Loucy (cell line): ENCODE data around the gene TMEM129.

Source experiments
- H2AFZ ChIP-seq: fragments of 200-600 bp; sonication (generic); 2 replicates; pipeline ENCODE4 v1.6.0; 2016; ENCODE audit warnings: antibody characterized with exemption, mild to moderate bottlenecking, low read length, moderate library complexity
- H3F3A ChIP-seq: fragments of 200-600 bp; 2 replicates; pipeline ENCODE4 v1.6.0; 2016; ENCODE audit warnings: antibody characterized with exemption, low read depth, mild to moderate bottlenecking
- H3K27me3 ChIP-seq: fragments of 200-600 bp; sonication (generic); 2 replicates; pipeline ENCODE4 v1.6.1; 2014; ENCODE audit warnings: low read length, mild to moderate bottlenecking; ENCODE audit not compliant: insufficient read depth, poor library complexity, severe bottlenecking
- H3K36me3 ChIP-seq: fragments of 200-600 bp; sonication (generic); 2 replicates; pipeline ENCODE4 v1.6.1; 2016; ENCODE audit warnings: low read length; ENCODE audit not compliant: insufficient read depth
- H3K4me1 ChIP-seq: fragments of 200-600 bp; sonication (generic); 2 replicates; pipeline ENCODE4 v1.5.1; 2014; ENCODE audit warnings: low read length, mild to moderate bottlenecking; ENCODE audit not compliant: insufficient read depth, poor library complexity, severe bottlenecking
- H3K4me2 ChIP-seq: fragments of 200-600 bp; sonication (generic); 2 replicates; pipeline ENCODE4 v1.6.0; 2014; ENCODE audit warnings: antibody characterized with exemption, low read length, low read depth, mild to moderate bottlenecking; ENCODE audit not compliant: poor library complexity, severe bottlenecking
- H3K4me3 ChIP-seq: fragments of 200-600 bp; sonication (generic); 2 replicates; pipeline ENCODE4 v1.5.1; 2014; ENCODE audit warnings: low read length, mild to moderate bottlenecking, mixed read lengths; ENCODE audit not compliant: poor library complexity, severe bottlenecking
- H3K79me2 ChIP-seq: fragments of 200-600 bp; sonication (generic); 2 replicates; pipeline ENCODE4 v1.6.1; 2014; ENCODE audit warnings: low read length; ENCODE audit not compliant: insufficient read depth
- H3K9ac ChIP-seq: fragments of 200-600 bp; sonication (generic); 2 replicates; pipeline ENCODE4 v1.6.0; 2014; ENCODE audit warnings: mild to moderate bottlenecking, low read depth, low read length, moderate library complexity; ENCODE audit not compliant: poor library complexity, severe bottlenecking
- H3K9me2 ChIP-seq: fragments of 200-600 bp; sonication (generic); replicated peaks from 2 replicates; pipeline ENCODE4 v1.6.1; 2016; ENCODE audit warnings: low read depth, low read length, mixed read lengths
- H3K9me3 ChIP-seq: fragments of 200-600 bp; sonication (generic); 2 replicates; pipeline ENCODE4 v1.6.1; 2014; ENCODE audit warnings: mild to moderate bottlenecking, antibody characterized with exemption, low read length, low read depth; ENCODE audit not compliant: insufficient read depth
- H4K20me1 ChIP-seq: fragments of 200-600 bp; sonication (generic); 2 replicates; pipeline ENCODE4 v1.6.0; 2014; ENCODE audit warnings: antibody characterized with exemption, low read length, mild to moderate bottlenecking; ENCODE audit not compliant: insufficient read depth, poor library complexity, severe bottlenecking
- CTCF ChIP-seq: fragments of 200-600 bp; sonication (generic); conservative IDR thresholded peaks from 2 replicates; pipeline ENCODE4 v1.5.1; 2014; ENCODE audit warnings: mild to moderate bottlenecking, antibody characterized with exemption, low read length
- EZH2phosphoT487 ChIP-seq: fragments of 200-600 bp; IDR thresholded peaks from 2 replicates; pipeline ENCODE4 v1.6.1; 2018; ENCODE audit warnings: antibody characterized with exemption, mild to moderate bottlenecking, moderate library complexity, borderline replicate concordance

The TMEM129 gene

GRCh38 chr4:1721003-1721665, at the start of gene TMEM129, which contains the start of gene TACC3:
Gene TMEM129 (minus strand): TSS chr4:1721323. CDS start chr4:1720837, 486 bp downstream.
Gene TACC3 (plus strand): TSS chr4:1721521. CDS start chr4:1723422, 1,901 bp downstream.
- peaks cover 93% of the 10 kb centered on the region for H3K79me2 ChIP-seq
- TF ChIP-seq CTCF = no peak
- no peak for TF ChIP-seq EZH2phosphoT487
- H3K4me1 ChIP-seq = peaks cover 19% of the 10 kb centered on the region
- H3K9me2 ChIP-seq = no peaks in the 10 kb centered on the region
- H3K27me3 ChIP-seq = no peaks in the 10 kb centered on the region
- H3K36me3 ChIP-seq = peaks cover 25% of the 10 kb centered on the region; the same call in 1 of the 2 replicates
- no peaks in the 10 kb centered on the region for H3F3A ChIP-seq
- H2AFZ ChIP-seq = peak within 1 kb of the TSS; percentile 62
- no peaks in the 10 kb centered on the region for H3K9me3 ChIP-seq
- peak within 1 kb of the TSS; percentile 97 for H3K4me2 ChIP-seq
- peak within 1 kb of the TSS; percentile 99 for H3K4me3 ChIP-seq
- peaks cover 54% of the 10 kb centered on the region for H4K20me1 ChIP-seq
- peak within 1 kb of the TSS; percentile 97 for H3K9ac ChIP-seq

- no peak for TF ChIP-seq EZH2phosphoT487
- no peak for TF ChIP-seq CTCF
- Histone ChIP-seq H3K27me3 (no peaks in the 10 kb centered on the region), H3K9me2 (no peaks in the 10 kb centered on the region), H3K36me3 (no peaks in the 10 kb centered on the region), H3F3A (no peaks in the 10 kb centered on the region), H3K4me3 (no peak overlapping the region), H3K9me3 (no peaks in the 10 kb centered on the region), H3K9ac (peak overlapping the region; percentile 50), H3K4me1 (no peaks in the 10 kb centered on the region), H3K4me2 (no peak overlapping the region), H2AFZ (no peak overlapping the region), H3K79me2 (no peaks in the 10 kb centered on the region), H4K20me1 (no peaks in the 10 kb centered on the region)
Measured at GRCh38 chr4:1770791-1771231, 49.7 kb upstream of the TMEM129 start.

- Histone ChIP-seq H3K79me2 (no peaks in the 10 kb centered on the region), H3K4me3 (no peak overlapping the region), H3F3A (no peaks in the 10 kb centered on the region), H3K4me1 (no peaks in the 10 kb centered on the region), H3K36me3 (no peaks in the 10 kb centered on the region), H2AFZ (no peak overlapping the region), H3K27me3 (no peaks in the 10 kb centered on the region), H3K4me2 (no peak overlapping the region), H3K9ac (peak overlapping the region; percentile 50), H3K9me3 (no peaks in the 10 kb centered on the region), H3K9me2 (no peaks in the 10 kb centered on the region), H4K20me1 (no peaks in the 10 kb centered on the region)
- TF ChIP-seq CTCF (no peak), EZH2phosphoT487 (no peak)
Measured at GRCh38 chr4:1770245-1770644, 49.1 kb upstream of the TMEM129 start.
